Upper lobe of left lung (tissue), 4 donors: ENCODE results near the gene GJC1.

Experiments used
- CTCF ChIP-seq, 6 experiments: fragments of 450-650 bp in 4 of 6; fragments of 200-600 bp in 2 of 6; sonication (generic) in 2 of 6; IDR thresholded peaks; one replicate each; pipeline ENCODE4 v1.5.1; 2016 to 2019; ENCODE audit warnings: antibody characterized with exemption in 6 of 6
- POLR2A ChIP-seq, 4 donors: fragments of 450-650 bp; IDR thresholded peaks; one replicate each; pipeline ENCODE4 v1.5.1; 2016 to 2017; ENCODE audit warnings: antibody characterized with exemption in 4 of 4, mild to moderate bottlenecking in 2 of 4
- POLR2AphosphoS5 ChIP-seq, 2 donors: sonication (generic); formaldehyde crosslinking; IDR thresholded peaks; one replicate each; pipeline ENCODE4 v1.5.1; 2017; ENCODE audit warnings: antibody characterized with exemption in 2 of 2

GRCh38 chr17:44759916-44760243 lies 70.2 kb downstream of the GJC1 start:
- TF ChIP-seq POLR2AphosphoS5 (IDR thresholded peaks at IDR 0.05) (no peak), CTCF (IDR thresholded peaks at IDR 0.05) (no peak), POLR2A (IDR thresholded peaks at IDR 0.05) (no peak)
